Tibial artery (tissue), 4 donors: Measurements from ENCODE around the gene HINT3.
A peak's percentile ranks its signal among the peaks of the same experiment; 100 is the strongest.

Experiments
- DNase-seq, 2 donors: peaks; one replicate each; pipeline ENCODE4 v3.0.0-alpha.2; 2019
- H3K27ac ChIP-seq, 2 donors: fragments of 200-600 bp; sonication (generic) in 1 of 2; 1 replicate in 1 of 2; 2 replicates in 1 of 2; pipeline ENCODE4 v1.5.1; 2018 to 2019; ENCODE audit warnings: mild to moderate bottlenecking in 1 of 2
- H3K27me3 ChIP-seq, 2 donors: fragments of 200-600 bp; sonication (generic) in 1 of 2; one replicate each; pipeline versions ENCODE4 v1.5.1 to v1.6.0; 2016 to 2019
- H3K36me3 ChIP-seq, 3 donors: fragments of 200-600 bp; sonication (generic) in 2 of 3; one replicate each; pipeline ENCODE4 v1.5.1; 2016 to 2019; ENCODE audit warnings: mild to moderate bottlenecking in 2 of 3
- H3K4me1 ChIP-seq, 4 donors: fragments of 200-600 bp; sonication (generic) in 2 of 4; 1 replicate in 3 of 4; 2 replicates in 1 of 4; pipeline ENCODE4 v1.5.1; 2016 to 2019
- H3K4me3 ChIP-seq, 2 donors: fragments of 200-600 bp; sonication (generic) in 1 of 2; 1 replicate in 1 of 2; 2 replicates in 1 of 2; pipeline ENCODE4 v1.5.1; 2018 to 2019; ENCODE audit warnings: mild to moderate bottlenecking in 2 of 2
- H3K9me3 ChIP-seq, 3 donors: fragments of 200-600 bp; sonication (generic) in 1 of 3; one replicate each; pipeline ENCODE4 v1.5.1; 2016 to 2019
- CTCF ChIP-seq, 2 experiments: fragments of 200-600 bp in 1 of 2; fragments of 450-650 bp in 1 of 2; IDR thresholded peaks; one replicate each; pipeline ENCODE4 v1.5.1; 2017 to 2019; ENCODE audit warnings: antibody characterized with exemption in 2 of 2, mild to moderate bottlenecking in 1 of 2, moderate library complexity in 1 of 2
- intact Hi-C: fragments of 100-400 bp; cut with DNase I; formaldehyde crosslinking; loops from one replicate; pipeline ENCODE4 v1.15.0; 2023; ENCODE audit warnings: low total_unique reads

Gene HINT3

GRCh38 chr6:125957845-125958244, 1.3 kb downstream of the HINT3 start:
- no peak for TF ChIP-seq CTCF (IDR thresholded peaks at IDR 0.05)
- Histone ChIP-seq H3K36me3 (no peaks in the 10 kb centered on the region), H3K4me1 (peaks cover 0 to 31% (median 18%) of the 10 kb centered on the region in 4 donors), H3K27me3 (no peaks in the 10 kb centered on the region), H3K4me3 (peak overlapping the region; percentile 83 to 94), H3K27ac (peak overlapping the region; percentile 91 to 96), H3K9me3 (no peaks in the 10 kb centered on the region)
- intact Hi-C loops = loop anchor here (5.0 kb wide), 1 partner anchor 166 kb away; the partner anchor contains the start of gene NCOA7
- peak in 1 of 2 donors; percentile 38 for DNase-seq

- Histone ChIP-seq H3K27me3 (no peaks in the 10 kb centered on the region), H3K4me1 (peaks cover 0 to 43% (median 26%) of the 10 kb centered on the region in 4 donors), H3K36me3 (no peaks in the 10 kb centered on the region), H3K4me3 (no peak overlapping the region), H3K27ac (peak overlapping the region; percentile 91 to 96), H3K9me3 (no peaks in the 10 kb centered on the region)
- no peak for TF ChIP-seq CTCF (IDR thresholded peaks at IDR 0.05)
- intact Hi-C loops = loop anchor here (5.0 kb wide), 1 partner anchor 167 kb away; the partner anchor contains the start of gene NCOA7
- no peak for DNase-seq
These were observed 2.5 kb downstream of the HINT3 start for GRCh38 chr6:125959041-125959440.

- Histone ChIP-seq H3K27me3 (no peaks in the 10 kb centered on the region), H3K27ac (no peak overlapping the region), H3K4me3 (no peak overlapping the region), H3K4me1 (peaks cover 0 to 39% (median 26%) of the 10 kb centered on the region in 4 donors), H3K9me3 (no peaks in the 10 kb centered on the region), H3K36me3 (no peaks in the 10 kb centered on the region)
- TF ChIP-seq CTCF (IDR thresholded peaks at IDR 0.05) = no peak
- intact Hi-C loops = no loop called here
- no peak for DNase-seq
These were observed 4.5 kb downstream of the HINT3 start for GRCh38 chr6:125961117-125961516.

GRCh38 chr6:125962900-125963497, 6.4 kb downstream of the HINT3 start:
- H3K9me3 ChIP-seq = no peaks in the 10 kb centered on the region
- no peak for DNase-seq
- intact Hi-C loops = no loop called here
- no peaks in the 10 kb centered on the region for H3K36me3 ChIP-seq
- no peak overlapping the region for H3K4me3 ChIP-seq
- H3K27ac ChIP-seq = peak overlapping the region in 1 of 2 donors; percentile 2
- peaks cover 0 to 32% (median 21%) of the 10 kb centered on the region in 4 donors for H3K4me1 ChIP-seq
- H3K27me3 ChIP-seq = no peaks in the 10 kb centered on the region
- TF ChIP-seq CTCF (IDR thresholded peaks at IDR 0.05) = no peak

- Histone ChIP-seq H3K9me3 (no peaks in the 10 kb centered on the region), H3K27me3 (no peaks in the 10 kb centered on the region), H3K27ac (no peak overlapping the region), H3K4me1 (peaks cover 0 to 24% (median 13%) of the 10 kb centered on the region in 4 donors), H3K4me3 (no peak overlapping the region), H3K36me3 (no peaks in the 10 kb centered on the region)
- DNase-seq = no peak
- TF ChIP-seq CTCF (IDR thresholded peaks at IDR 0.05) = no peak
- intact Hi-C loops = no loop called here
These were observed 7.2 kb downstream of the HINT3 start for GRCh38 chr6:125963817-125964216.
